ENCODE data around the gene NSUN7.

Gene NSUN7

DNA sequence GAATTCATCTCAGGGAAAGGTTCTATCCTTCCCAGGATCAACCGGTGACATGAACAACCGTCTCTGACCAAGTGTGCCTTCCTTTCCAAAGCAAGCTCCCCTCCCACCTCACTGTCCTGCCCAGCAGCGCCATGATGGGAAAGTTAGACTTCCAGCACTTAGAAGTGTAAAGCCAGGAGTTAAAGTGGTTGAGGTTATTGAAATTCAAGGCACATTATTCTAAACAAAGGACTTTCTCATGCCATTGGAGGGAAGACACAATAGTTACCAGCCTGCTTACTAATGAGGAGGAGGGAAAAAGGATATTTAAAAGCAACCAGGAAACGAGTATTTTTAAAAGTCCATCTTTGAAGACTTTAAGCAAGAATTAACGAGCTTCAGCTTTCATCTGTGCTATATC lies 96.8 kb downstream of the NSUN7 start:
- DNase-seq (ENCODE audit: low spot score) = no peak

DNA sequence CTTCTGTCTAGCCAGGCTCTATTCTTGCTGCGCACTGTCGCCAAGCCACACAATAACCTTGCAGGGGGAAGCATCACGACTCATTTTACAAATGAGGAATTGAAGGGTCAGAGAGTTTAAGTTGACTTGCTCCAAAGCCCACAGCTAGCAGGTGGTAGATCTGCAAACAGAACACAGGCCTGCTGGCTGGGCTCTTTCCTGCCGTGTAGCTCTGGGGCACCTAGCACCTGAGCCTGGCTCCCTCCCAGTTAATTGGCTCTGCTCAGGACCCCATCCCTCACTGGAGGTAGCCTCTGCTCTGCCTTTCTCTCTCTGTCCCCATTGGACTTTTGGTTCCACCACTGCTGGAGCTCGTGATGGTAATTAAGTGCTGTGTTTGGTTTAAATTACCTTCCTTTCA lies 98.5 kb downstream of the NSUN7 start:
- DNase-seq (ENCODE audit: low spot score) = no peak

DNA sequence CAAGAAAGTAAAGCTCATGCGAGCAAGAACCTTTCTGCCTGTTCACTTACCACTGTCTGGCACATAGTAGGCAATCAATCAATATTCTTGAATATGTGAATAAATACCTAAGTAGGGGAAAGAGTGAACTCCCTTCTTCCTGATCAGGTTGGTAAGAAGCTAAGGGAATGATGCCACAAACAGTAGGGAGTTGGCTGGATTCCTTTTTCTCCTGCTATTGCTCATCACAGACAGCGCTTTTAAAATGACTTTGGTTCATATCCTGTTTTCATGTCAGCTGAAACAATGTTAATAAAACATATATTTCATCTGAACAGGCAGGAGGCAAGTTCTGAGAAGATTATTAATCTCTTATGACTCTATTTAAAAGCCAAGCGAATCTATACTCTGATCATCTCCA lies 99.2 kb downstream of the NSUN7 start:
- DNase-seq (ENCODE audit: low spot score) = no peak

DNA sequence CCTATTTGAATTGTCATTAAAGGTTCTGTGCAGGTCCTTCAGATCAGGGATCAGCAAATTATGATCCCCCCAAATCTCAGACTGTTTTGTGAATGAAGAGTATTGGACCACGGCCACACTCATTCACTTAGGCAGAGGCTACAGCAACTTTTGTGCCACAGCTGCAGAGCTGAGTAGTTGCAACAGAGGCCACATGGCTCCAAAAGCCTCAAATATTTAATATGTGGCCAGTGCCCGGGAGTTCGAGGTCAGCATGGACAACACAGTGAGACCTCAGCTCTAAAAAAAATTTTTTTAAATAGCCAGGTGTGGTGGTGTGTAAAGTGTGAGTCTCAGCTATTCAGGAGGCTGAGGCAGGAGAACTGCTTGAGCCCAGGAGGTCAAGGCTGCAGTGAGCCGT lies 100.7 kb downstream of the NSUN7 start:
- DNase-seq (ENCODE audit: low spot score) = no peak

DNA sequence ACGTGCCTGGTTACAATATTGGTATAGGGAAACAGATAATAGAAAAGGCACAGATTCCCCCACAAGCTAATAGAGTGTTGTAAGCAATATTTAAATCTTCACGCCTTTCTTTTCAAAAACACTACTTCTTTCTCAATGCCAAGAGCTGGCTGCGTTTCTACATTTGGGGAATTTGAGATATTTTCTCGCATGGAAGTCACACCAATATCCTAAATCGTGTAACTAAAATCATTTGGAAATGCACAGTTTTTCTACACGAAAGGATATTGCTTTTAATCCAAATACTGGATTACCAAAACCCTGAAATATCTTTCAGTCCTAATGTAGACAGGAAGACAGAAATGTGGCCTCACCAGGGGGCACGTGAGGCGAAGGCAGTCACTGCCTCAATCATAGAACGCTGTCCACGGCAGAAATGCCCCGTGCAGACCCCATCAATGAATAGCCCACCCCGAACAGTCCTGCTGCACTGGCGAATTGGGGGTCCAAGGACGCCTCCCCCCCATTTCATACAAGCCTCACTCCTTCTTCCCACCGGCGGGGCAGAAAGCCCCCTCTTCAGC lies 106.6 kb downstream of the NSUN7 start:
- no peak for DNase-seq (ENCODE audit: low spot score)

DNA sequence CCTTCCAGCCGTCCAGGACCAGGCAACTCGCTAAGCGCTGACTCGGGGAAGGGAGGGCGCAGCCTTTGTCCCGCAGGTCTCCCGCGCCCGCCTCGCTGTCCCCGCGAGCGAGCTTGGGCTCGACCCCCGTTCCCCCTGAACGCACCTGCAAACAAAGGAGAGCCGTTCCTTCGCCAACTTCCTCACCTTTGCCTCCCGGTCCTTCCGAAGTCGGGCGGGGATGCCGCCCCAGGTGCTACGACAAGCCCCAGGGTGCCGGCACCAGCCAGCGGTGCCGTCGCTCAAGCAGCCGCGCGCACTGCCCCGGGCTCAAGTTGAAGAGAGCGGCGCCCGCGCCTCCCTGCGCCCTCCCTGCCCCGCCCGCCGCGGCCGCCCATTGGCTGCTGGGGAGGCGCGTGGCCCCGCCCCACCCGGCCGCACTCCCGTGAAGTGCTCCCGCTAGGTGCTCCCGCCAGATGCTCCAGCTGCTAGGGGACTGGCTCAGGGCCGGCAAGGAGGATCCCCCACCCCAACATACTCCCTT lies 107.1 kb downstream of the NSUN7 start:
- DNase-seq (ENCODE audit: low spot score) = no peak

DNA sequence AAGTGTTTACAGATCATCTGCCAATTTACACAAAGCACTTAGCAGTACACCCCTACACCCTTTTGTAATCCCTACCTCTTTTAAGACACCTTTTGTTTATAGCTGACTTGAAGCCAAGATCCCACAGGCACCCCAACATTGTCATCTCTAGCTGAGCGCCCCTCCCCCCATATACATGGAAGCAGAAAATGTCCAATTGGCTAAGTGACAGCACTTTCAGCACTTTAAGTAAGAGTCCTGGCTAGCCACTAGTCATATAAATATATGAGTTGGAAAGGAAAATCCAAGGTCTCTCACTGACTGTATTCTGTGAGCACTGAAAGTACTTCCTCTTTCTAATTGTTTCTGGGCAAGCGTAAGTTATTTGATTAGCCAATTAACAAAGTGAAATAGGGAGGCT lies 108.2 kb downstream of the NSUN7 start:
- DNase-seq (ENCODE audit: low spot score) = no peak

DNA sequence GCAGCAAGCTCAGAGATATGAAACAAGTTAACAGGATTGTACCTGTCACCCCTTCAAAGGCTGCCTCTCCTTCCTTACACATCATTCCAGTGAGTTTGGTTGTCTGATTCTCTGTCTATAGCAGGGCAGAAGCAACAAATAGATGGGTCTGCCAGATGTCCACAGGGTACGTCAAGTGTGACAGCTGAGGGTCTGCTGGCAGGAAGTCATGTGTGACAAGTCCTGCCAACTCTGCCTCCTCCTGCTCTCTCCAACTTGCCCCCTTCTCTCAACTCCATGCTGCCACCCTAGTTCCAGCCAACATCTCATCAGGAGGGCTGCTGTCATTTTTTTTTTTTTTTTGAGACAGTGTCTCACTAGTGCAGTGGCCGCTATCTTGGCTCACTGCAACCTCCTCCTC lies 109.2 kb downstream of the NSUN7 start:
- DNase-seq (ENCODE audit: low spot score) = no peak
